Measurements from ENCODE around the gene TCF4.

The TCF4 gene

GRCh38 chr18:55214534-55214933 is 373.5 kb downstream of the TCF4 start:
- no peak for DNase-seq

GRCh38 chr18:55213586-55213985 is 374.4 kb downstream of the TCF4 start:
- no peak for DNase-seq

DNA sequence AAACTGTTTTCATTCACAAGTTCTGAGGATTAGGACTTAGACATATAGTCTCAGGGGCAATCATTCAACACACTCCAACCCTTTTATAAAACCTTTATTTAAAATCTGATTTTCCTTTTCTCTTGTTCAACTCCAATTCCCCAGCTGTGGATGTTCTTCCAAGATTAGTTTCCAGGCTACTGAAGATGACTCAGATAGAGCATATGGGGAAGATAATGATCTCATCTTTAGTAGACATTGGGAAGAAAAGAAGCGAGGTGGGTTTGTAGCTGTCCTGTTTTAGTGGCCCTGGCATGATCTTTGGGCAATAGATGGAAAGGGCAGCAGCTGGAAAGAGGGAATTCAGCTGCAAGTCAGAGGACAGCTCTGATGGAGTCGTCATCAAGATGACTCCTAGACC is 381.1 kb downstream of the TCF4 start:
- DNase-seq: no peak

GRCh38 chr18:55202232-55202917 is 385.6 kb downstream of the TCF4 start:
- DNase-seq: no peak

DNA sequence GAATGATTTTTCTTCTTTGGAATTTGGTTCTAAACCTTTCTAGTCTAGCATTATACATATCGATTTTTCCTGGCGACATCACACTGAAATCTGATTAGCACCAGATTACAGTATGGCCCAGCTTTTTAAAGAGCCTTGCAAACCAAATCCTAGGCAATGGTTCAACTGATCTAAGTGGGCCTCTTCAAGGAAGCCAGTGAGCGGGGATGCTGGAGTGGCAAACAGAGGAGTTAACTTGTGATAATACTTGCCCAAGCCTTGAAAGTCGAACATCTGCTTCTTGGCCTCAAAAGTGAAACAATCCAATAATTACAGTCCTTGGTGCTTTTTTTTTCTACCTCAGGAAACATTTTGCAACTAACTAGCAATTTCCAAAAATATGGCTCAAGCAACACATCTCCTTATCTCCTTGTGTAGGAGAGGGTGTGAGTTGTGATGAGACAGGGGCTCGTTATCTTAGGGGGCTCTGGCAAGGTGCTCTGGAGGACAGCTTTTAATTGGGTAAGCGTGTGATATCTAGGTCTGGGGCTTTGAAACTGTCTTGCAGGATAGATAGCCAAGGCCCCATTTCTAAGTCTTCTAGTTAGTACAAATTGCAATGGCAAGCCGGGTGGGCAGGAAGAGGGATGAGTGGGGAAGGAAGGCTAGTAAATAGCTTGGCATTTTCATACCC is 388.6 kb downstream of the TCF4 start:
- DNase-seq: no peak

DNA sequence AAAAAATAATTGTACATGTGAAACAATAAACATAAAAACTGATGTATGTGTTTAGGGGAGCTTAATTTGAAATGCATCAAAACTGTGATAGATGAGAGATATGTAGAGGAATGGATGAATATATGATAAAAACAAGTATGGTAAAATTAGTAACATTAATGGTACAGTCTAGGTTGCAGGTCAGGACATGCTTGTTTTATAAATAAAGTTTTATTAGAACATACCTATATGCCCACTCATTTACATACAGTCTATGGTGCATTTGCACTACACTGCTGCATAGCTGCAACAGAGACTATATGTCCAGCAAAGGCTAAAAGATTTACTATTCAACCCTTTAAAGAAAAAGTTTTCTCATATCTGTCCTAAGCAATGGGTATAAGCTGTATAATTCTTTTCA is 392.1 kb downstream of the TCF4 start:
- no peak for DNase-seq

GRCh38 chr18:55189972-55190371 is 398.0 kb downstream of the TCF4 start:
- DNase-seq: no peak

DNA sequence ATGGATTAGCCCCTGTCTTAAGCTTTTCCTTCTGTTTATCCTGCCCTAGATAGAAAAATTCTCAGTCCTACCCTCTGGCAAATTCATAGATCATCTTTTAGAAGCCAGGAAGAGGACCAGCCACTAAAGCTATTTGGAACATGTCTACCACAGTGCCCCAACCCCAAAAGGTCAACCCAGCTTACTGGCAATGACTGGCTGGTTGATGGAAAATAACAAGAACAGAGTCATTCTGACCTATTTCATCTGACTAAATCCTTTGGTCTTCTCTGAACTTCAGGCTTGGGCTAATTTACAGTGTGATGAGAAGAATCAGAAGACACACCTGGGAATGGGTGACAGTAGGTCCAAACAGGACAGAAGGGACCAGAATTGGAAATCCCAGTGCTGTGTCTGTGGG is 401.4 kb downstream of the TCF4 start:
- DNase-seq: no peak

GRCh38 chr18:55185391-55185790 is 402.6 kb downstream of the TCF4 start:
- no peak for DNase-seq

DNA sequence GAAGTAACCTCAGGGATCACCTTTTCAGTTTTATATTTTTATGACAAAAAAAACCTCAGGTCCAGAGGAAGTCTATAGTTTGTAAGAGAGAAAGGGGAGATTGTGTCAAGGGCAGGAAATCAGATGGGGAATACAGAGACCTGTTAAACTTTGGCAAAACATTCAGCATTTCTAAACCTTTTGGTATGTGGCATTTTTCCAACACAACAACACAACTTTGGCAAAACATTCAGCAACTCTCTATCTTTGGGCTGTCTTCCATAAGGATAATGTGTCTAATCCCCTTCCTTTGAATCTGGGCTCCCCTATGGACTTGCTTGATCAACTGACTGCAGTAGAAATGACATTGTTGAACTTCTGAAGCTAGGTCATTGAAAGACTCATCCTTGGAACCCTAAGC is 408.2 kb downstream of the TCF4 start:
- DNase-seq: no peak

DNA sequence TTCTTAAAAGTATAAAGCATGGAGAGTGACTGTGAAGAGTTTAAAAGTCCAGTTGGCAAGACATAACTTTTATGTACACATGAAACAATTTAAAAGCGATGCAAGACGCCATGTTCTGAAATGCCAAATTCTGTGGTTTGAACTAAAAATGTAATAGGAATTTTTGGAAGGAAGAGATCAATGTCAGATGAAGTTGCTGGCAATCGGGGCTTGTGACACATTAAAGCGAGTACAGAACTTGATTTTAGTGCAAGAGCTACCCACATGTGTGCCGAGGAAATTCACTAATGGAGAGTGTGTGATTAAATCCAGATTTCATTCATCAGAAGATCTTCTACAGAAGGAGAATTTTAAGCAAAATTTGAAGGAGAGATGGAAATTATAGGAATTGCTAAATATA is 408.6 kb downstream of the TCF4 start:
- no peak for DNase-seq

- no peak for DNase-seq
Measured at GRCh38 chr18:55173291-55173690, 414.7 kb downstream of the TCF4 start.

Measured in DMS53 (cell line).